OCI-LY3 (cell line): ENCODE measurements around the gene DENND2C.
A peak's percentile ranks its signal among the peaks of the same experiment; 100 is the strongest.

Experiments used
- H2AFZ ChIP-seq: fragments of 200-600, 300-600 bp; shearing (Covaris generic); 2 replicates; pipeline ENCODE4 v1.6.0; 2014; ENCODE audit warnings: antibody characterized with exemption, low read depth, low read length
- H3K27ac ChIP-seq: fragments of 200-600, 300-600 bp; sonication (generic); 2 replicates; pipeline ENCODE4 v1.5.1; 2014; ENCODE audit warnings: mild to moderate bottlenecking, low read length, moderate library complexity, mixed read lengths
- H3K27me3 ChIP-seq: fragments of 200-600, 300-600 bp; sonication (generic); 2 replicates; pipeline ENCODE4 v1.6.1; 2014; ENCODE audit warnings: low read depth, low read length, mixed read lengths
- H3K36me3 ChIP-seq: fragments of 200-600, 300-600 bp; sonication (generic); replicated peaks from 2 replicates; pipeline ENCODE3; 2014; ENCODE audit warnings: low read depth, low read length, mixed read lengths
- H3K4me1 ChIP-seq: fragments of 300-600, 200-600 bp; sonication (generic); 2 replicates; pipeline ENCODE4 v1.6.1; 2014; ENCODE audit warnings: low read length, mixed read lengths
- H3K4me2 ChIP-seq: fragments of 200-600, 300-600 bp; sonication (generic); 2 replicates; pipeline ENCODE4 v1.6.1; 2014; ENCODE audit warnings: low read length, mixed read lengths
- H3K4me3 ChIP-seq: fragments of 300-600, 200-600 bp; sonication (generic); 2 replicates; pipeline ENCODE4 v1.5.1; 2014; ENCODE audit warnings: antibody characterized with exemption, mild to moderate bottlenecking, low read length, moderate library complexity
- H3K79me2 ChIP-seq: fragments of 300-600, 200-600 bp; shearing (Covaris generic); 2 replicates; pipeline ENCODE4 v1.6.1; 2014; ENCODE audit warnings: mild to moderate bottlenecking, low read length, mixed read lengths
- H3K9ac ChIP-seq: fragments of 300-600, 200-600 bp; shearing (Covaris generic); 2 replicates; pipeline ENCODE4 v1.6.0; 2014; ENCODE audit warnings: mild to moderate bottlenecking, low read length, moderate library complexity
- H3K9me3 ChIP-seq: fragments of 200-600, 300-600 bp; shearing (Covaris generic); 2 replicates; pipeline ENCODE4 v1.6.1; 2014; ENCODE audit warnings: low read length, mixed read lengths; ENCODE audit not compliant: insufficient read depth
- H4K20me1 ChIP-seq: fragments of 200-600, 300-600 bp; sonication (generic); 2 replicates; pipeline ENCODE4 v1.6.1; 2016; ENCODE audit warnings: low read length, mixed read lengths; ENCODE audit not compliant: insufficient read depth
- CTCF ChIP-seq: fragments of 200-600, 300-600 bp; sonication (generic); IDR thresholded peaks from 2 replicates; pipeline ENCODE4 v1.5.1; 2014; ENCODE audit warnings: antibody characterized with exemption, low read length, low read depth
- EZH2phosphoT487 ChIP-seq: fragments of 200-600 bp; shearing (Covaris generic); IDR thresholded peaks from 2 replicates; pipeline ENCODE4 v1.6.1; 2018; ENCODE audit warnings: antibody characterized with exemption, mixed run types, low read depth

DENND2C gene

GRCh38 chr1:114627107-114627506 lies 42.7 kb downstream of the DENND2C start:
- H3K36me3 ChIP-seq: no peaks in the 10 kb centered on the region
- H2AFZ ChIP-seq: no peak overlapping the region
- H3K79me2 ChIP-seq: no peaks in the 10 kb centered on the region
- H4K20me1 ChIP-seq: no peaks in the 10 kb centered on the region
- no peak overlapping the region for H3K4me3 ChIP-seq
- H3K9me3 ChIP-seq: no peaks in the 10 kb centered on the region
- H3K9ac ChIP-seq: no peak overlapping the region
- no peaks in the 10 kb centered on the region for H3K27me3 ChIP-seq
- TF ChIP-seq CTCF (no peak), EZH2phosphoT487 (no peak)
- H3K4me1 ChIP-seq: no peaks in the 10 kb centered on the region
- no peak overlapping the region for H3K27ac ChIP-seq
- no peak overlapping the region for H3K4me2 ChIP-seq

GRCh38 chr1:114623364-114623763 lies 46.5 kb downstream of the DENND2C start:
- Histone ChIP-seq H4K20me1 (no peaks in the 10 kb centered on the region), H3K4me1 (no peaks in the 10 kb centered on the region), H3K27ac (no peak overlapping the region), H2AFZ (no peak overlapping the region), H3K4me2 (no peak overlapping the region), H3K79me2 (no peaks in the 10 kb centered on the region), H3K36me3 (no peaks in the 10 kb centered on the region), H3K9me3 (no peaks in the 10 kb centered on the region), H3K27me3 (no peaks in the 10 kb centered on the region), H3K9ac (no peak overlapping the region), H3K4me3 (no peak overlapping the region)
- TF ChIP-seq CTCF (no peak), EZH2phosphoT487 (no peak)

GRCh38 chr1:114620419-114620818 lies 49.4 kb downstream of the DENND2C start:
- TF ChIP-seq EZH2phosphoT487 (no peak), CTCF (peak; percentile 13; the same call in 1 of the 2 replicates)

GRCh38 chr1:114618606-114619005 lies 51.2 kb downstream of the DENND2C start:
- Histone ChIP-seq H3K9me3 (no peaks in the 10 kb centered on the region), H3K27ac (no peak overlapping the region), H3K27me3 (no peaks in the 10 kb centered on the region), H3K4me3 (no peak overlapping the region), H3K4me2 (no peak overlapping the region), H3K4me1 (no peaks in the 10 kb centered on the region), H2AFZ (no peak overlapping the region), H4K20me1 (no peaks in the 10 kb centered on the region), H3K79me2 (no peaks in the 10 kb centered on the region), H3K36me3 (no peaks in the 10 kb centered on the region), H3K9ac (no peak overlapping the region)
- TF ChIP-seq EZH2phosphoT487 (no peak), CTCF (no peak)

More at GRCh38 chr1:114620419-114620818, 49.4 kb downstream of the DENND2C start:
- Histone ChIP-seq H3K27ac (no peak overlapping the region), H2AFZ (no peak overlapping the region), H3K4me3 (no peak overlapping the region), H3K4me1 (no peaks in the 10 kb centered on the region), H3K79me2 (no peaks in the 10 kb centered on the region), H3K9ac (no peak overlapping the region), H3K27me3 (no peaks in the 10 kb centered on the region), H4K20me1 (no peaks in the 10 kb centered on the region), H3K36me3 (no peaks in the 10 kb centered on the region), H3K9me3 (no peaks in the 10 kb centered on the region), H3K4me2 (no peak overlapping the region)
